Esophagus squamous epithelium (tissue), 4 donors: ENCODE measurements around the gene PRKG1.

Experiments used
- CTCF ChIP-seq, 6 experiments: fragments of 450-650 bp in 4 of 6; fragments of 200-600 bp in 2 of 6; sonication (generic) in 2 of 6; IDR thresholded peaks; one replicate each; pipeline ENCODE4 v1.5.1; 2016 to 2019; ENCODE audit warnings: antibody characterized with exemption in 6 of 6, mild to moderate bottlenecking in 4 of 6, moderate library complexity in 4 of 6
- POLR2A ChIP-seq, 4 donors: fragments of 450-650 bp; IDR thresholded peaks; one replicate each; pipeline ENCODE4 v1.6.1; 2017; ENCODE audit warnings: antibody characterized with exemption in 4 of 4, mild to moderate bottlenecking in 4 of 4, moderate library complexity in 3 of 4

GRCh38 chr10:51340845-51341610 is 266.7 kb downstream of the PRKG1 start:
- TF ChIP-seq CTCF (IDR thresholded peaks at IDR 0.05) (no peak), POLR2A (IDR thresholded peaks at IDR 0.05) (no peak)
